Nephron progenitor cell (in vitro differentiated cells): ENCODE results near the gene NUP35.

Experiments used
- DNase-seq: peaks from one replicate; pipeline ENCODE4 v3.0.0; 2021
- H3K27ac Mint-ChIP-seq: 2 replicates; pipeline ENCODE4 v1.8.0; 2021; ENCODE audit warnings: mild to moderate bottlenecking, moderate library complexity, mixed read lengths
- H3K27me3 Mint-ChIP-seq: 2 replicates; pipeline ENCODE4 v1.8.0; 2021; ENCODE audit warnings: mild to moderate bottlenecking, low read depth, mixed read lengths; ENCODE audit not compliant: poor library complexity
- H3K36me3 Mint-ChIP-seq: 2 replicates; pipeline ENCODE4 v1.8.0; 2021; ENCODE audit warnings: low read depth, mixed read lengths
- H3K4me1 Mint-ChIP-seq: 2 replicates; pipeline ENCODE4 v1.8.0; 2021; ENCODE audit warnings: mixed read lengths
- H3K4me3 Mint-ChIP-seq: 2 replicates; pipeline ENCODE4 v1.8.0; 2021; ENCODE audit warnings: mild to moderate bottlenecking, moderate library complexity, mixed read lengths
- H3K9me3 Mint-ChIP-seq: 2 replicates; pipeline ENCODE4 v1.8.0; 2021; ENCODE audit warnings: mild to moderate bottlenecking, moderate library complexity, mixed read lengths
- CTCF ChIP-seq: fragments of 200-600 bp; sonication (generic); IDR thresholded peaks from 2 replicates; pipeline ENCODE4 v1.5.0; 2021; ENCODE audit warnings: antibody characterized with exemption

The NUP35 gene

GRCh38 chr2:183124222-183124956 lies at the start of gene NUP35:
TSS of gene NUP35 (plus strand) at chr2:183124443. CDS start at chr2:183124458, 15 bp downstream.
- H3K27me3 Mint-ChIP-seq = no peaks in the 10 kb centered on the region
- peak; percentile 86 for DNase-seq
- peaks cover 27% of the 10 kb centered on the region for H3K4me1 Mint-ChIP-seq
- TF ChIP-seq CTCF = no peak
- peak within 1 kb of the TSS; percentile 99 for H3K27ac Mint-ChIP-seq
- no peaks in the 10 kb centered on the region for H3K9me3 Mint-ChIP-seq
- H3K4me3 Mint-ChIP-seq = peak within 1 kb of the TSS; percentile 96
- peaks cover 10% of the 10 kb centered on the region for H3K36me3 Mint-ChIP-seq

GRCh38 chr2:183078163-183078463 lies 46.1 kb upstream of the NUP35 start:
- Mint-ChIP-seq H3K27me3 (peaks cover 11% of the 10 kb centered on the region), H3K4me3 (peak overlapping the region; percentile 86), H3K27ac (no peak overlapping the region), H3K9me3 (no peaks in the 10 kb centered on the region), H3K4me1 (peaks cover 16% of the 10 kb centered on the region), H3K36me3 (no peaks in the 10 kb centered on the region)
- no peak for TF ChIP-seq CTCF
- no peak for DNase-seq

GRCh38 chr2:183078464-183079138 lies 45.6 kb upstream of the NUP35 start, which contains the start of gene DUSP19:
TSS of gene DUSP19 (plus strand) at chr2:183078747. CDS start at chr2:183078934, 187 bp downstream.
- Mint-ChIP-seq H3K4me1 (peaks cover 16% of the 10 kb centered on the region), H3K9me3 (no peaks in the 10 kb centered on the region), H3K27ac (no peak within 1 kb of the TSS), H3K4me3 (peak within 1 kb of the TSS; percentile 86), H3K36me3 (no peaks in the 10 kb centered on the region), H3K27me3 (peaks cover 11% of the 10 kb centered on the region)
- no peak for TF ChIP-seq CTCF
- peak; percentile 88 for DNase-seq

- no peak for DNase-seq
These were observed 45.0 kb upstream of the NUP35 start for GRCh38 chr2:183079139-183079775.

GRCh38 chr2:183081911-183082310 lies 42.3 kb upstream of the NUP35 start:
- DNase-seq = no peak
- peaks cover 6% of the 10 kb centered on the region for H3K27me3 Mint-ChIP-seq
- no peak overlapping the region for H3K27ac Mint-ChIP-seq
- H3K9me3 Mint-ChIP-seq = no peaks in the 10 kb centered on the region
- peaks cover 16% of the 10 kb centered on the region for H3K4me1 Mint-ChIP-seq
- no peaks in the 10 kb centered on the region for H3K36me3 Mint-ChIP-seq
- no peak for TF ChIP-seq CTCF
- no peak overlapping the region for H3K4me3 Mint-ChIP-seq

More at GRCh38 chr2:183079139-183079775, 45.0 kb upstream of the NUP35 start:
- H3K27me3 Mint-ChIP-seq = peaks cover 8% of the 10 kb centered on the region
- H3K27ac Mint-ChIP-seq = no peak overlapping the region
- no peaks in the 10 kb centered on the region for H3K9me3 Mint-ChIP-seq
- TF ChIP-seq CTCF = no peak
- peaks cover 16% of the 10 kb centered on the region for H3K4me1 Mint-ChIP-seq
- peak overlapping the region; percentile 86 for H3K4me3 Mint-ChIP-seq
- H3K36me3 Mint-ChIP-seq = no peaks in the 10 kb centered on the region
